HTR-8/SVneo (cell line): ENCODE results near the gene CENPA.
"Not testable (repeated sequence)": the region's sequence is repeated elsewhere in the genome, so short reads cannot be mapped to it uniquely, and the experiment has no call there.

Source experiments
- DNase-seq: peaks from one replicate; pipeline ENCODE4 v3.0.0; 2011; ENCODE audit warnings: low spot score, mixed read lengths; ENCODE audit not compliant: insufficient read length
- FAIRE-seq: peaks from 2 replicates; lab custom pipeline; 2011; peaks lifted over from hg19 to GRCh38; lab: Jason Lieb, UNC

Gene CENPA

GRCh38 chr2:26785431-26786206 lies at the start of gene CENPA:
Gene CENPA, plus strand, starts transcription at chr2:26786056. Its CDS starts 141 bp downstream, at chr2:26786197.
- DNase-seq (peak; percentile 100), FAIRE-seq (peak; percentile 79)

GRCh38 chr2:26737221-26737620 lies 48.6 kb upstream of the CENPA start:
- FAIRE-seq (no peak), DNase-seq (no peak)

DNA sequence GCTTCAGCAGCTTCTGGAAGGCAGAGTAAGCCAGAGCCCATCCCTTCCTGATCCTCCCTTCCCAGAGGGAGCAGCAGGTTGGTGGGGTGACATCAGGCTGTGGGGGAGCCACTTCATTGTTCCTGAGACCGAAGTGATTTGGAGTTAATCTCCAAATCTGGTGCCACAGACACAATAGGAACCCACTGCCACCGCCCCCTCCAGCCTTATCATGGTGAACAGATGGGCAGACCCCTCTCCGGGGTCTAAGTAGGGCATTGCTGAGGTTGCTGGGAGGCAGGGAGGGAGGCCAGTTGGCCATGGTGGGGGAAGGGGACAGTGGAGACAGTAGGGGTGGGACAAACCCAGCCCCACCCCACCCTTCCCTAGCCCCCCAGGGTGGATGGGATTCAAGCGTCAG lies 47.4 kb upstream of the CENPA start:
- no peak for DNase-seq
- no peak for FAIRE-seq

DNA sequence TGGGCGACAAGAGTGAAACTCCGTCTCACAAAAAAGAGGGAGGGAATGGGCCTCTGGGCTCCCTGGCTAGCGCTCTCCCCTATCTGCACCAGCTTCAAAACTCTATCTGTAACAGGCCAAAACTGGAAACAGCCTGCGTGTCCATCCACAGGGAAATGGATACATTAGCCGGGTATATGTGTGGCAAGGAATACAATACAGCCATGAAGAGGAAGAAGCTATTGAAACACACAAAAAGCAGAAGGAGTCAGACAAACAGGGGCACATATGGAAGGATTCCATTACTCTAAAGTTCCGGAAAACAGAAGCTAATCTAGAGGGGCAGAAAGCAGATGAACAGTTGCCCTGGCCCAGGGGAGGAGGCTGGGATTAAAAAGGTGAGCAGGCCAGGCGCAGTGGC lies 46.3 kb upstream of the CENPA start:
- DNase-seq (no peak), FAIRE-seq (no peak)

- DNase-seq (no peak), FAIRE-seq (no peak)
Measured at GRCh38 chr2:26740346-26740745, 45.5 kb upstream of the CENPA start.

DNA sequence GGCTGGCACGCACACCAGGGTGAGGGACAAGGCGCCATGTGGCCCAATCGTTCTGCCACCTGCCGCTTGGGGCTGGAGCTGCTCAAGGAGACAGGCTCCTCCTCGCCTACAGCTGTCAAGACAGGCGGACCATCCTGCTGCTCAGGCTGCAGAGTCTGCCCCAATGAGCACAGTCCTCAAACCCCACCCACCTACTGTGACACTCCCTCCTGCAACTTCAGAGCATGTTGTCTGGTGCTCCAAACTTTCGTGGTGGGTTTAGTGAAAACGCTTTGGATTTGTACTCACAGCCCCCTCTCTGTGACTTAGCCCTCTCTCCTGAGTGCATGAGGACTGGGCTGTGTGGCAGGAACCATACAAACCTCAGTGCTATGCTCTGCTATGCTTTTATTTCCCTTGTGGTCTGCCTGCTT lies 45.0 kb upstream of the CENPA start:
- DNase-seq (no peak), FAIRE-seq (peak; percentile 20)

GRCh38 chr2:26742048-26742770 lies 43.6 kb upstream of the CENPA start:
- FAIRE-seq (no peak), DNase-seq (no peak)

- DNase-seq (no peak), FAIRE-seq (no peak)
Measured at GRCh38 chr2:26743852-26744251, 42.0 kb upstream of the CENPA start.

DNA sequence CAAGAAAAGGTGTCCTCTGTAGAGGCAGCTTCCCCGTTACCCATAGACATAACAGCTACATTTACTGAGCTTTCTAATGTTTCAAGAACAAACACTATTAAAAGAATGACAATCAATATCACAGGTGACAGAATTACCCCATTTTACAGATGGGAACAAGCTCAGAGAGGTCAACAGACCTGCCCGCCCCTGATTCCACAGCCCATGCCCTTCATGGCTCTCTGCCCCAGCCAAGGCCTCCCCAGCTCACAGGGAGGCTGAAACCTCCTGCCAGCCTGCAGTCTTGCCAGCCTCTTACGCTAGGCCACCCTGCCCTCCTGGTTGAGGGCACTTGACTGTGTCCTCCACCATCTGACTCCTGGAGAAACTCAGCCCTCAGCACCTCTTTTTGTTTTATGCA lies 40.9 kb upstream of the CENPA start:
- FAIRE-seq (no peak), DNase-seq (no peak)

DNA sequence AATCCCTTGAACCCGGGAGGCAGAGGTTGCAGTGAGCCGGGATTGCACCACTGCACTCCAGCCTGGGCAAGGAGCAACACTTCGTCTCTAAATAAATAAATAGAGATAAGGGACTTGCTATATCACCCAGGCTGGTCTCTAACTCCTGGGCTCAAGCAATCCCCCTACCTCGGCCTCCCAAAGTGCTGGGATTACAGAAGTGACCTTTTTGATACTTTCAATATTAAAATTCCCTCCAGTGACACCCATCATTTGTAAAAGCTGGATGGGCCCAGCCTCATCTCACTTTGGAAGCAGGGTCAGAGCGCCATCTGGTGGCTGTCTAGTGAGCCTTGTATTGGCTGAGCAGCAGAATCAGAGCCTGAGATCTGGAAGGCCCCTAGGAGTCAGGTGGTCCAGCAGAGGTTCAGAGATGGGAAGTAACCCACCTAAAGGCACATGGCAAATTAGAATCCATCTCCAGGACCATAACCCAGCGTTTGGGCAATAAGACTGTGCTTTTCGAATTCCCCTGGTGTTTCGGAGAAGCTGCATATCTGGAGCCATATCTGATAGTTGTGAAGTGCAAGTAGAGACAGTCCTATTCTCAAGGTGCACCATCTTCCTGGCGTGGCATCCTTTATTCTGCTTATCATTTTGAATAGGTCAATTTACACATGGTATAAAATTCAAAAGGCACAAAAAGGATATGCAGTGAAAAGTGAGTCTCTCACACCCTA lies 40.1 kb upstream of the CENPA start:
- FAIRE-seq (no peak), DNase-seq (peak; percentile 83)

GRCh38 chr2:26746934-26747333 lies 38.9 kb upstream of the CENPA start:
- no peak for FAIRE-seq
- no peak for DNase-seq

DNA sequence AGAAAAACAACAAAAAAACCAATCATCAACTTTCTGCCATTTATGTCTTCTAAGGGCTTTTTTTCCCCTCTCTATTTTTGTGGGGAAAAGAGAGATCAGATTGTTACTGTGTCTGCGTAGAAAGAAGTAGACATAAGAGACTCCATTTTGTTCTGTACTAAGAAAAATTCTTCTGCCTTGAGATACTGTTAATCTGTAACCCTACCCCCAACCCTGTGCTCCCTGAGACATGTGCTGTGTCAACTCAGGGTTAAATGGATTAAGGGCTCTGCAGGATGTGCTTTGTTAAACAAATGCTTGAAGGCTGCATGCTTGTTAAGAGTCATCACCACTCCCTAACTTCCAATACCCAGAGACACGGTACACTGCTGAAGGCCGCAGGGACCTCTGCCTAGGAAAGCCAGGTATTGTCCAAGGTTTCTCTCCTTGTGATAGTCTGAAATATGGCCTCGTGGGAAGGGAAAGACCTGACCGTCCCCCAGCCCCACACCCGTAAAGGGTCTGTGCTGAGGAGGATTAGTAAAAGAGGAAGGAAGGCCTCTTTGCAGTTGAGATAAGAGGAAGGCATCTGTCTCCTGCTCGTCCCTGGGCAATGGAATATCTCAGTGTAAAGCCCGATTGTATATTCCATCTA lies 36.0 kb upstream of the CENPA start:
- not testable (repeated sequence) for DNase-seq

DNA sequence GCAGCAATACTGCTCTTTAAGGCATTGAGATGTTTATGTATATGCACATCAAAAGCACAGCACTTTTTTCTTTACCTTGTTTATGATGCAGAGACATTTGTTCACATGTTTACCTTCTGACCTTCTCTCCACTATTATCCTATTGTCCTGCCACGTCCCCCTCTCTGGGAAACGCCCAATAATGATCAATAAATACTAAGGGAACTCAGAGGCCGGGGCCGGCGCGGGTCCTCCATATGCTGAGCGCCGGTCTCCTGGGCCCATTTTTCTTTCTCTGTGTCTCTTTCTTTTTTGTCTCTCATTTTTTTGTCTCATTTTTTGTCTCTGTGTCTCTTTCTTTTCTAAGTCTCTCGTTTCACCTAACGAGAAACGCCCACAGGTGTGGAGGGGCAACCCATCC lies 35.4 kb upstream of the CENPA start:
- not testable (repeated sequence) for DNase-seq, FAIRE-seq

More for the DNA sequence above, 36.0 kb upstream of the CENPA start:
- not testable (repeated sequence) for FAIRE-seq

- no peak for FAIRE-seq
- DNase-seq: no peak
Measured at GRCh38 chr2:26752656-26753055, 33.2 kb upstream of the CENPA start.

- DNase-seq (no peak), FAIRE-seq (no peak)
Measured at GRCh38 chr2:26754539-26754938, 31.3 kb upstream of the CENPA start.

DNA sequence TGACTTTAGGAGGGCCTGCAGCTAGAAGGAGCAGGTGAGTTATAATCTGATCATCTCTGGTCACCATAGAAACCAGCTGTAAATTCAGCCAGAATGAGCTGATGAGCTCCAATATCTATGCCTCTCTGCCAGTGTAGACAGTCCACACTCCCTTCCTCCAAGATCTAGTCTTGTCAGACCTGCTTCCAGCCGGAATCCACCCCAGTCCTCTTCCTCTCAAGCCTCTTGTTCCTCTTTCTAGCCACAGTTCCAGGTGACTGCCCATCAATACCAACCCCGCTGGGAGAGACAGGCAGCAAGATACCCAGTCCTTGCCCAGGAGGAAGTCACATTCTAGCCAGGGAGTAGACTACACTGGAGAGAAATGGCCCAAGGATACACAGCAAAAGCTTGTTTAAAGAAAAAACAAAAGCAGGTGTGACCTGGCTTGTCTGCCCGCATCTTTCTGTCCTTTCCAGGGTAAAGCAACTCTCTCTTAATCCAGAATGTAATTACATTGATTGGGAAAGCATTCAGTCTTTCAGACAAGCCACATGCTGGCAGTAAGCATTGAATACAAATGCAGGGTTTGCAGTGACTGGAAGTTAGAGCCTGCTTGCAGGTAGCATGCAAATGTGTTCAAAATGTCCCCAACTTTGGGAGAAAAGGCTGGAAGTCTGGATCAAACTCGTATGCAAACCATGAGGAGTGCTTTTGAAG lies 30.7 kb upstream of the CENPA start:
- FAIRE-seq (no peak), DNase-seq (no peak)

DNA sequence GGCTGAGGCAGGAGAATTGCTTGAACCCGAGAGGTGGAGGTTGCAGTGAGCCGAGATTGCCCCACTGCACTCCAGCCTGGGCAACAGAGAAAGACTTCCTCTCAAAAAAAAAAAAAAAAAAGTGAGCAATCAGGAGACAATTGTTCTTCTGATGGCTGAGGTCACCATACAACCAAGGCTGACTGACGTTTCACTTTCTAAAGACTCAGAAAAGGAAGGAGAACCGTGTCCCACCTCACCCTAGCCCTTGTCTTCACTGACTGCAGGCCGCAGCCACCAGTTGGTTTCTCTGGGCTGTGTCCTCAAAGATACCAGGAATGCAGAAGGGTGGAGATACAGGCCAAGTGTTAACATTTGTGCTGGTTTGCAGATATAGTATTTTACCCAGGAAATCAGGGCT lies 29.5 kb upstream of the CENPA start:
- DNase-seq: no peak
- FAIRE-seq: no peak

- peak; percentile 41 for DNase-seq
- peak; percentile 59 for FAIRE-seq
Measured at GRCh38 chr2:26757873-26758789, 27.7 kb upstream of the CENPA start.

- peak; percentile 20 for FAIRE-seq
- DNase-seq: no peak
Measured at GRCh38 chr2:26758790-26759321, 27.0 kb upstream of the CENPA start.
